OCI-LY3 (cell line): Measurements from ENCODE around the gene TEDC1.

ENCODE experiments used
- CTCF ChIP-seq: fragments of 200-600, 300-600 bp; sonication (generic); IDR thresholded peaks from 2 replicates; pipeline ENCODE4 v1.5.1; 2014; ENCODE audit warnings: antibody characterized with exemption, low read length, low read depth
- EZH2phosphoT487 ChIP-seq: fragments of 200-600 bp; shearing (Covaris generic); IDR thresholded peaks from 2 replicates; pipeline ENCODE4 v1.6.1; 2018; ENCODE audit warnings: antibody characterized with exemption, mixed run types, low read depth

GRCh38 chr14:105450123-105450505 is 40.9 kb upstream of the TEDC1 start:
- TF ChIP-seq CTCF = no peak
- no peak for TF ChIP-seq EZH2phosphoT487
